Peyer's patch (tissue), 4 donors: ENCODE results near the gene TRIO. TPM values are rescaled to one million over a fixed set of nuclear protein-coding genes. Genes with fewer than 3 reads are reported as not detected.
"Not testable (repeated sequence)": the region's sequence is repeated elsewhere in the genome, so short reads cannot be mapped to it uniquely, and the experiment has no call there.

Source experiments
- DNase-seq, 3 donors: peaks; one replicate each; pipeline ENCODE4 v3.0.0-alpha.2; 2017 to 2019
- H3K27ac ChIP-seq, 4 donors: fragments of 200-600 bp; sonication (generic); one replicate each; pipeline ENCODE4 v1.5.1; 2016 to 2019
- H3K27me3 ChIP-seq, 2 donors: fragments of 200-600 bp; sonication (generic); one replicate each; pipeline ENCODE4 v1.5.1; 2019
- H3K36me3 ChIP-seq, 3 donors: fragments of 200-600 bp; sonication (generic); one replicate each; pipeline ENCODE4 v1.5.1; 2016 to 2019
- H3K4me1 ChIP-seq, 4 donors: fragments of 200-600 bp; sonication (generic); one replicate each; pipeline ENCODE4 v1.5.1; 2016 to 2019
- H3K4me3 ChIP-seq, 4 donors: fragments of 200-600 bp; sonication (generic); 1 replicate in 3 of 4; 2 replicates in 1 of 4; pipeline ENCODE4 v1.5.1; 2016 to 2019; ENCODE audit warnings: mild to moderate bottlenecking in 1 of 4
- H3K9me3 ChIP-seq, 4 donors: fragments of 200-600 bp; sonication (generic); one replicate each; pipeline ENCODE4 v1.5.1; 2016 to 2019; ENCODE audit warnings: mild to moderate bottlenecking in 1 of 4
- CTCF ChIP-seq, 6 experiments: fragments of 450-650 bp in 4 of 6; fragments of 200-600 bp in 2 of 6; sonication (generic) in 1 of 6; IDR thresholded peaks; one replicate each; pipeline ENCODE4 v1.5.1; 2017 to 2019; ENCODE audit warnings: antibody characterized with exemption in 6 of 6, mild to moderate bottlenecking in 3 of 6, moderate library complexity in 1 of 6
- POLR2A ChIP-seq, 2 donors: fragments of 450-650 bp; IDR thresholded peaks; one replicate each; pipeline ENCODE4 v1.5.1; 2017; ENCODE audit warnings: antibody characterized with exemption in 2 of 2, mild to moderate bottlenecking in 2 of 2, moderate library complexity in 2 of 2
- total RNA-seq, 4 donors: library from RNA; depleted of rRNA; stranded (reverse); fragments of >200 nt; gene quantifications; one replicate each; pipeline ENCODE4 v1.1.0, GENCODE V29; 2016

Gene TRIO
- total RNA-seq, 4 donors from 2014 or later, result 171 to 456 (median 340) TPM

- TF ChIP-seq POLR2A (IDR thresholded peaks at IDR 0.05) (no peak), CTCF (IDR thresholded peaks at IDR 0.05) (no peak)
- peak overlapping the region in 2 of 4 donors; percentile 2 to 5 for H3K4me3 ChIP-seq
- H3K9me3 ChIP-seq, result no peaks in the 10 kb centered on the region
- H3K4me1 ChIP-seq, result peaks cover 0 to 59% (median 11%) of the 10 kb centered on the region in 4 donors
- peak in 2 of 3 donors; percentile 48 to 84 for DNase-seq
- H3K27ac ChIP-seq, result peak overlapping the region; percentile 38 to 79 (median 60)
- no peaks in the 10 kb centered on the region for H3K27me3 ChIP-seq
- H3K36me3 ChIP-seq, result no peaks in the 10 kb centered on the region
These were observed 61.7 kb downstream of the TRIO start for GRCh38 chr5:14204785-14205321.

- H3K27ac ChIP-seq, result peak overlapping the region in 3 of 4 donors; percentile 41 to 83 (median 56)
- H3K27me3 ChIP-seq, result no peaks in the 10 kb centered on the region
- no peaks in the 10 kb centered on the region for H3K9me3 ChIP-seq
- no peak overlapping the region for H3K4me3 ChIP-seq
- TF ChIP-seq CTCF (IDR thresholded peaks at IDR 0.05), result no peak
- no peak for TF ChIP-seq POLR2A (IDR thresholded peaks at IDR 0.05)
- H3K36me3 ChIP-seq, result no peaks in the 10 kb centered on the region
- no peak for DNase-seq
- peaks cover 0 to 62% (median 10%) of the 10 kb centered on the region in 4 donors for H3K4me1 ChIP-seq
These were observed 63.0 kb downstream of the TRIO start for GRCh38 chr5:14206028-14206725.

- peak in 1 of 3 donors; percentile 79 for DNase-seq
- not testable (repeated sequence) for H3K36me3 ChIP-seq, H3K9me3 ChIP-seq, H3K4me3 ChIP-seq, H3K27me3 ChIP-seq
- peak overlapping the region; percentile 50 to 83 (median 72) for H3K27ac ChIP-seq
- peaks cover 0 to 69% (median 14%) of the 10 kb centered on the region in 4 donors for H3K4me1 ChIP-seq
These were observed 64.3 kb downstream of the TRIO start for GRCh38 chr5:14207428-14207827.

- no peaks in the 10 kb centered on the region for H3K27me3 ChIP-seq
- no peaks in the 10 kb centered on the region for H3K36me3 ChIP-seq
- DNase-seq, result peak in 1 of 3 donors; percentile 67
- peak overlapping the region; percentile 50 to 83 (median 72) for H3K27ac ChIP-seq
- H3K4me1 ChIP-seq, result peaks cover 0 to 72% (median 18%) of the 10 kb centered on the region in 4 donors
- H3K9me3 ChIP-seq, result no peaks in the 10 kb centered on the region
- peak in 1 of 2 donors; percentile 17 for TF ChIP-seq POLR2A (IDR thresholded peaks at IDR 0.05)
- TF ChIP-seq CTCF (IDR thresholded peaks at IDR 0.05), result no peak
- H3K4me3 ChIP-seq, result peak overlapping the region in 1 of 4 donors; percentile 10
These were observed 65.2 kb downstream of the TRIO start for GRCh38 chr5:14208071-14209021.

GRCh38 chr5:14209222-14209822, 66.2 kb downstream of the TRIO start:
- Histone ChIP-seq H3K9me3 (no peaks in the 10 kb centered on the region), H3K27ac (peak overlapping the region; percentile 50 to 83 (median 72)), H3K27me3 (no peaks in the 10 kb centered on the region), H3K4me3 (no peak overlapping the region), H3K4me1 (peaks cover 0 to 73% (median 17%) of the 10 kb centered on the region in 4 donors), H3K36me3 (no peaks in the 10 kb centered on the region)
- no peak for DNase-seq
- no peak for TF ChIP-seq CTCF (IDR thresholded peaks at IDR 0.05)
- TF ChIP-seq POLR2A (IDR thresholded peaks at IDR 0.05), result no peak
